HCT116 (cell line): Measurements from ENCODE around the gene MT3. TPM values are rescaled to one million over a fixed set of nuclear protein-coding genes. Genes with fewer than 3 reads are reported as not detected.

Source experiments
- ATAC-seq: fragments of 200-7000 bp; cut with Tn5 transposase; 2 replicates; pipeline ENCODE4 v1.9.1; 2020; ENCODE audit warnings: mild to moderate bottlenecking, moderate library complexity
- BruUV-seq: library from RNA; stranded (reverse); fragments of 400-500 nt; replicated peaks from 2 replicates; lab custom pipeline; 2021; lab: Mats Ljungman, UMichigan
- CTCF ChIA-PET: fragments of 300-600 bp; sonication (Branson Sonifier 250); formaldehyde crosslinking; loops from one replicate; lab custom pipeline; 2021; ENCODE audit warnings: antibody characterized with exemption; lab: Charles Lee
- POLR2A ChIA-PET: fragments of 300-600, 350-600 bp; sonication (Branson Sonifier 250); formaldehyde crosslinking; loops from one replicate; lab custom pipeline; 2021; ENCODE audit warnings: antibody characterized with exemption; lab: Charles Lee
- RAD21 ChIA-PET, 2 experiments: fragments of 300-600 bp; sonication (Branson Sonifier 250); formaldehyde crosslinking; loops; one replicate each; lab custom pipeline; 2023; ENCODE audit warnings: low total read pairs in 2 of 2; ENCODE audit not compliant: uncharacterized antibody in 2 of 2, unreplicated experiment in 2 of 2, low non-redundant PET in 1 of 2; lab: Charles Lee
- DNase-seq: peaks from one replicate; pipeline ENCODE4 v3.0.0-alpha.2; 2010; ENCODE audit warnings: low read depth, low spot score
- H2AFZ ChIP-seq: fragments of 200-600 bp; shearing (Covaris generic), sonication (generic); 2 replicates; pipeline ENCODE4 v1.6.1; 2017; ENCODE audit warnings: low read depth, mixed run types, mixed read lengths, antibody characterized with exemption, low read length; ENCODE audit not compliant: poor library complexity, severe bottlenecking
- H3K27ac ChIP-seq: 2 replicates; pipeline ENCODE4 v1.5.1; 2012; ENCODE audit warnings: low read depth, low read length
- H3K27me3 ChIP-seq: fragments of 200-600 bp; sonication (generic); 2 replicates; pipeline ENCODE4 v1.6.1; 2016; ENCODE audit warnings: mixed run types, low read length, mixed read lengths; ENCODE audit not compliant: insufficient read depth
- H3K36me3 ChIP-seq, 2 experiments: fragments of 200-500 bp in 1 of 2; fragments of 200-600 bp in 1 of 2; sonication (Bioruptor generic) in 1 of 2; sonication (generic) in 1 of 2; 2 replicates each; pipeline versions ENCODE4 v1.5.1 to v1.6.1; 2014 to 2016; ENCODE audit warnings: low read length in 2 of 2, inconsistent platforms in 1 of 2, mixed read lengths in 1 of 2, mixed run types in 1 of 2; ENCODE audit not compliant: insufficient read depth in 2 of 2, control insufficient read depth in 1 of 2
- H3K4me1 ChIP-seq, 2 experiments: fragments of 200-600 bp in 1 of 2; sonication (generic) in 1 of 2; 2 replicates each; pipeline versions ENCODE4 v1.5.1 to v1.6.1; 2012 to 2017; ENCODE audit warnings: low read length in 2 of 2, inconsistent platforms in 1 of 2, mild to moderate bottlenecking in 1 of 2, mixed read lengths in 1 of 2, mixed run types in 1 of 2, moderate library complexity in 1 of 2; ENCODE audit not compliant: insufficient read depth in 2 of 2, control insufficient read depth in 1 of 2
- H3K4me2 ChIP-seq: fragments of 200-600 bp; sonication (generic); 2 replicates; pipeline ENCODE4 v1.6.1; 2017; ENCODE audit warnings: mixed run types, low read length, mixed read lengths
- H3K4me3 ChIP-seq, 2 experiments: fragments of 200-600 bp in 1 of 2; sonication (generic) in 1 of 2; replicated peaks in 1 of 2; 2 replicates each; pipeline ENCODE4 v1.5.1; 2011 to 2016; ENCODE audit warnings: low read length in 2 of 2, control low read depth in 1 of 2, low read depth in 1 of 2, mild to moderate bottlenecking in 1 of 2, mixed read lengths in 1 of 2, mixed run types in 1 of 2
- H3K79me2 ChIP-seq: fragments of 200-600 bp; sonication (generic); 2 replicates; pipeline ENCODE4 v1.6.1; 2017; ENCODE audit warnings: mild to moderate bottlenecking, mixed run types, low read length, moderate library complexity, mixed read lengths; ENCODE audit not compliant: insufficient read depth
- H3K9ac ChIP-seq: fragments of 200-600 bp; sonication (generic); 2 replicates; pipeline ENCODE4 v1.6.1; 2016; ENCODE audit warnings: low read length, mixed read lengths
- H3K9me2 ChIP-seq: fragments of 200-600 bp; sonication (generic), shearing (Covaris generic); 2 replicates; pipeline ENCODE4 v1.6.1; 2017; ENCODE audit warnings: mixed run types, mild to moderate bottlenecking, moderate library complexity; ENCODE audit not compliant: insufficient read depth
- H3K9me3 ChIP-seq, 2 experiments: fragments of 200-500 bp in 1 of 2; fragments of 200-600 bp in 1 of 2; sonication (Bioruptor generic) in 1 of 2; sonication (generic) in 1 of 2; 2 replicates each; pipeline ENCODE4 v1.6.1; 2014 to 2017; ENCODE audit warnings: low read length in 2 of 2, mixed read lengths in 2 of 2, inconsistent platforms in 1 of 2, low read depth in 1 of 2, mild to moderate bottlenecking in 1 of 2, mixed run types in 1 of 2, moderate library complexity in 1 of 2; ENCODE audit not compliant: control insufficient read depth in 1 of 2, insufficient read depth in 1 of 2
- H4K20me1 ChIP-seq: fragments of 200-600 bp; sonication (generic), shearing (Covaris generic); 2 replicates; pipeline ENCODE4 v1.6.1; 2017; ENCODE audit warnings: mixed run types, mild to moderate bottlenecking, moderate library complexity; ENCODE audit not compliant: insufficient read depth
- CBX3 ChIP-seq: IDR thresholded peaks from 2 replicates; pipeline ENCODE4 v1.6.1; 2012; ENCODE audit warnings: low read depth
- FOSL1 ChIP-seq: IDR thresholded peaks from 2 replicates; pipeline ENCODE4 v1.6.1; 2012; ENCODE audit warnings: low read depth
- REST ChIP-seq: IDR thresholded peaks from 2 replicates; pipeline ENCODE4 v1.6.1; 2012; ENCODE audit warnings: low read depth
- TCF7L2 ChIP-seq: IDR thresholded peaks from 2 replicates; pipeline ENCODE4 v1.7.0; 2011; ENCODE audit warnings: borderline replicate concordance, inconsistent platforms; ENCODE audit not compliant: insufficient read depth, insufficient read length; ENCODE audit errors: extremely low read depth
- YY1 ChIP-seq: IDR thresholded peaks from 2 replicates; pipeline ENCODE4 v1.6.1; 2011; ENCODE audit warnings: low read length, low read depth, moderate library complexity, mild to moderate bottlenecking; ENCODE audit not compliant: insufficient replicate concordance; ENCODE audit errors: extremely low read depth
- ZBTB33 ChIP-seq: IDR thresholded peaks from 2 replicates; pipeline ENCODE4 v1.6.1; 2011; ENCODE audit warnings: mild to moderate bottlenecking, low read length, moderate library complexity; ENCODE audit not compliant: insufficient replicate concordance; ENCODE audit errors: extremely low read depth
- ZNF274 ChIP-seq: fragments of 200-500 bp; sonication (Bioruptor generic); IDR thresholded peaks from 2 replicates; pipeline ENCODE4 v1.6.1; 2014; ENCODE audit warnings: mild to moderate bottlenecking, low read depth, low read length, inconsistent platforms
- intact Hi-C: fragments of 100-400 bp; cut with micrococcal nuclease; formaldehyde crosslinking; loops from 2 replicates; pipeline ENCODE4 v1.10.0; 2022
- total RNA-seq: library from RNA; stranded (reverse); gene quantifications from one replicate; pipeline ENCODE4 v1.2.1, GENCODE V29; 2021; ENCODE audit not compliant: unreplicated experiment
- TF ChIP-seq, protein P1 (sequence below): IDR thresholded peaks from 2 replicates; pipeline ENCODE4 v1.6.1; 2012
- TF ChIP-seq, protein P2 (sequence below), 3 experiments: fragments of 200-600 bp in 1 of 3; sonication (generic) in 1 of 3; IDR thresholded peaks in 2 of 3; conservative IDR thresholded peaks in 1 of 3; 2 replicates each; pipeline ENCODE4 v1.5.1; 2012 to 2017; ENCODE audit warnings: low read depth in 2 of 3, low read length in 2 of 3, antibody characterized with exemption in 1 of 3, borderline replicate concordance in 1 of 3, control low read depth in 1 of 3, mild to moderate bottlenecking in 1 of 3, mixed read lengths in 1 of 3, mixed run types in 1 of 3, moderate library complexity in 1 of 3; ENCODE audit not compliant: insufficient read depth in 1 of 3

Gene MT3
- total RNA-seq, 1 experiment from 2014 or later: not detected

- CTCF ChIA-PET: no interaction called here
- Histone ChIP-seq H3K27ac (no peak overlapping the region), H3K4me3 (no peak overlapping the region), H3K4me2 (no peak overlapping the region), H3K9me2 (no peaks in the 10 kb centered on the region), H3K36me3 (no peaks in the 10 kb centered on the region), H4K20me1 (no peaks in the 10 kb centered on the region), H3K4me1 (no peaks in the 10 kb centered on the region), H3K9me3 (no peaks in the 10 kb centered on the region), H3K9ac (no peak overlapping the region), H2AFZ (no peak overlapping the region), H3K27me3 (0 out of 2 replicates have a peak, but pooled peaks cover 3% of the 10 kb centered on the region), H3K79me2 (no peaks in the 10 kb centered on the region)
- intact Hi-C loops: no loop called here
- RAD21 ChIA-PET: no interaction called here
- no TSS peak for BruUV-seq
- no peak for TF ChIP-seq ZNF274
- no peak for TF ChIP-seq CBX3
- TF ChIP-seq, protein P1, sequence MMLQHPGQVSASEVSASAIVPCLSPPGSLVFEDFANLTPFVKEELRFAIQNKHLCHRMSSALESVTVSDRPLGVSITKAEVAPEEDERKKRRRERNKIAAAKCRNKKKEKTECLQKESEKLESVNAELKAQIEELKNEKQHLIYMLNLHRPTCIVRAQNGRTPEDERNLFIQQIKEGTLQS: no peak
- no peak for TF ChIP-seq ZBTB33
- TF ChIP-seq, protein P2, sequence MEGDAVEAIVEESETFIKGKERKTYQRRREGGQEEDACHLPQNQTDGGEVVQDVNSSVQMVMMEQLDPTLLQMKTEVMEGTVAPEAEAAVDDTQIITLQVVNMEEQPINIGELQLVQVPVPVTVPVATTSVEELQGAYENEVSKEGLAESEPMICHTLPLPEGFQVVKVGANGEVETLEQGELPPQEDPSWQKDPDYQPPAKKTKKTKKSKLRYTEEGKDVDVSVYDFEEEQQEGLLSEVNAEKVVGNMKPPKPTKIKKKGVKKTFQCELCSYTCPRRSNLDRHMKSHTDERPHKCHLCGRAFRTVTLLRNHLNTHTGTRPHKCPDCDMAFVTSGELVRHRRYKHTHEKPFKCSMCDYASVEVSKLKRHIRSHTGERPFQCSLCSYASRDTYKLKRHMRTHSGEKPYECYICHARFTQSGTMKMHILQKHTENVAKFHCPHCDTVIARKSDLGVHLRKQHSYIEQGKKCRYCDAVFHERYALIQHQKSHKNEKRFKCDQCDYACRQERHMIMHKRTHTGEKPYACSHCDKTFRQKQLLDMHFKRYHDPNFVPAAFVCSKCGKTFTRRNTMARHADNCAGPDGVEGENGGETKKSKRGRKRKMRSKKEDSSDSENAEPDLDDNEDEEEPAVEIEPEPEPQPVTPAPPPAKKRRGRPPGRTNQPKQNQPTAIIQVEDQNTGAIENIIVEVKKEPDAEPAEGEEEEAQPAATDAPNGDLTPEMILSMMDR (IDR thresholded peaks at IDR 0.05 in 2 of 3, conservative IDR thresholded peaks at IDR 0.05 in 1 of 3; ENCODE audit: borderline replicate concordance in 1 of 3, insufficient read depth in 1 of 3, low read depth in 2 of 3, low read length in 2 of 3): no peak
- TF ChIP-seq YY1: no peak
- no peak for TF ChIP-seq FOSL1
- TF ChIP-seq TCF7L2: no peak
- TF ChIP-seq REST: no peak
- no peak for DNase-seq
- POLR2A ChIA-PET: no interaction called here
- no peak for ATAC-seq
Measured at GRCh38 chr16:56583351-56584168, 5.8 kb upstream of the MT3 start.
